GM12878 (cell line): ENCODE data around the gene GIT1. TPM values are rescaled to one million over a fixed set of nuclear protein-coding genes. Genes with fewer than 3 reads are reported as not detected.

Experiments used
- ATAC-seq: fragments of 200-7000 bp; cut with Tn5 transposase; 3 replicates; pipeline ENCODE4 v1.9.1; 2020; ENCODE audit warnings: mild to moderate bottlenecking, moderate library complexity
- BruUV-seq: library from RNA; stranded (reverse); fragments of 400-500 nt; replicated peaks from 2 replicates; lab custom pipeline; 2021; lab: Mats Ljungman, UMichigan
- CTCF ChIA-PET: fragments of 300-600 bp; sonication (Branson Sonifier 250); formaldehyde crosslinking; extraction: SDS; loops from one replicate; lab custom pipeline; 2021; ENCODE audit warnings: inconsistent platforms; lab: Yijun Ruan, JAX
- POLR2A ChIA-PET: fragments of 350-600 bp; formaldehyde crosslinking; extraction: SDS; loops from one replicate; lab custom pipeline; 2021; ENCODE audit warnings: inconsistent platforms; lab: Charles Lee
- RAD21 ChIA-PET: fragments of 300-600 bp; sonication (Branson Sonifier 250); formaldehyde crosslinking; loops from one replicate; lab custom pipeline; 2023; ENCODE audit warnings: antibody characterized with exemption; ENCODE audit not compliant: unreplicated experiment; lab: Charles Lee
- SMC1A ChIA-PET: fragments of 300-600 bp; sonication (Branson Sonifier 250); formaldehyde crosslinking; loops from one replicate; lab custom pipeline; 2023; ENCODE audit not compliant: unreplicated experiment, uncharacterized antibody; lab: Charles Lee
- DNase-seq: peaks from one replicate; pipeline ENCODE4 v3.0.0-alpha.2; 2011; ENCODE audit warnings: low read depth, low spot score
- FAIRE-seq: peaks from 3 replicates; lab custom pipeline; 2011; peaks lifted over from hg19 to GRCh38; lab: Jason Lieb, UNC
- H2AFZ ChIP-seq: 2 replicates; pipeline ENCODE4 v1.6.0; 2011; ENCODE audit warnings: low read depth, low read length, control low read depth; ENCODE audit not compliant: control insufficient read depth
- H3K27ac ChIP-seq: 2 replicates; pipeline ENCODE4 v1.5.1; 2011; ENCODE audit warnings: control low read depth; ENCODE audit not compliant: control insufficient read depth, insufficient read depth
- H3K27me3 ChIP-seq, 2 experiments: replicated peaks in 1 of 2; 2 replicates each; pipeline versions ENCODE4 v1.6.0 to v1.6.1; 2011; ENCODE audit warnings: low read length in 1 of 2; ENCODE audit not compliant: control insufficient read depth in 2 of 2, insufficient read depth in 2 of 2
- H3K36me3 ChIP-seq, 2 experiments: 2 replicates each; pipeline ENCODE4 v1.5.1; 2011; ENCODE audit warnings: low read length in 1 of 2; ENCODE audit not compliant: control insufficient read depth in 2 of 2, insufficient read depth in 2 of 2
- H3K4me1 ChIP-seq: 2 replicates; pipeline ENCODE4 v1.6.1; 2011; ENCODE audit warnings: mild to moderate bottlenecking, low read length, moderate library complexity, mixed read lengths; ENCODE audit not compliant: control insufficient read depth, insufficient read depth
- H3K4me2 ChIP-seq: 2 replicates; pipeline ENCODE4 v1.6.0; 2011; ENCODE audit warnings: control low read depth; ENCODE audit not compliant: control insufficient read depth, insufficient read depth
- H3K4me3 ChIP-seq: fragments of 200-600 bp; sonication (generic); 2 replicates; pipeline ENCODE4 v1.5.1; 2016
- H3K79me2 ChIP-seq: 2 replicates; pipeline ENCODE4 v1.6.0; 2011; ENCODE audit warnings: low read length; ENCODE audit not compliant: control insufficient read depth, insufficient read depth
- H3K9ac ChIP-seq: 2 replicates; pipeline ENCODE4 v1.8.0; 2011; ENCODE audit warnings: low read length, control low read depth, mixed read lengths; ENCODE audit not compliant: control insufficient read depth, insufficient read depth
- H3K9me3 ChIP-seq: replicated peaks from 3 replicates; pipeline ENCODE4 v1.5.1; 2011; ENCODE audit warnings: mild to moderate bottlenecking, low read length; ENCODE audit not compliant: control insufficient read depth, insufficient read depth
- H4K20me1 ChIP-seq: 2 replicates; pipeline ENCODE4 v1.6.0; 2011; ENCODE audit not compliant: control insufficient read depth, insufficient read depth
- CEBPZ ChIP-seq: fragments of 150-350 bp; IDR thresholded peaks from 2 replicates; pipeline ENCODE4 v1.6.1; 2016; ENCODE audit warnings: low read depth, low read length
- DPF2 ChIP-seq: fragments of 450-650 bp; IDR thresholded peaks from 2 replicates; pipeline ENCODE4 v1.6.1; 2017; ENCODE audit warnings: mild to moderate bottlenecking
- EP300 ChIP-seq, 2 experiments: fragments of 150-350 bp in 1 of 2; IDR thresholded peaks; 2 replicates each; pipeline ENCODE4 v1.6.1; 2011 to 2012; ENCODE audit warnings: low read depth in 2 of 2, low read length in 2 of 2, borderline replicate concordance in 1 of 2, improper control_type of control experiment in 1 of 2, inconsistent platforms in 1 of 2; ENCODE audit not compliant: control insufficient read depth in 1 of 2
- ESRRA ChIP-seq: IDR thresholded peaks from 2 replicates; pipeline ENCODE4 v1.6.1; 2012; ENCODE audit warnings: mild to moderate bottlenecking, low read length, improper control_type of control experiment
- HDAC6 ChIP-seq: fragments of 200-600 bp; sonication (generic); IDR thresholded peaks from one replicate; pipeline ENCODE4 v1.8.0; 2017; ENCODE audit warnings: antibody characterized with exemption; ENCODE audit not compliant: unreplicated experiment
- JUNB ChIP-seq: IDR thresholded peaks from 2 replicates; pipeline ENCODE4 v1.6.1; 2016; ENCODE audit warnings: antibody characterized with exemption, mild to moderate bottlenecking
- MLLT1 ChIP-seq: fragments of 450-650 bp; IDR thresholded peaks from 2 replicates; pipeline ENCODE4 v1.6.1; 2016; ENCODE audit warnings: mild to moderate bottlenecking
- NFYB ChIP-seq: IDR thresholded peaks from 2 replicates; pipeline ENCODE4 v1.6.1; 2011; ENCODE audit warnings: low read depth, mild to moderate bottlenecking, low read length, improper control_type of control experiment, moderate library complexity; ENCODE audit not compliant: insufficient read depth
- PAX5 ChIP-seq: IDR thresholded peaks from 2 replicates; pipeline ENCODE4 v1.6.1; 2011; ENCODE audit warnings: low read depth, low read length, borderline replicate concordance
- PML ChIP-seq: IDR thresholded peaks from 2 replicates; pipeline ENCODE4 v1.6.1; 2012; ENCODE audit warnings: low read length, inconsistent platforms
- POLR2A ChIP-seq: IDR thresholded peaks from 2 replicates; pipeline ENCODE4 v1.6.1; 2011; ENCODE audit warnings: low read depth, mild to moderate bottlenecking, low read length
- RUNX3 ChIP-seq: IDR thresholded peaks from 2 replicates; pipeline ENCODE4 v1.6.1; 2012; ENCODE audit warnings: low read length, inconsistent platforms
- SIN3A ChIP-seq: IDR thresholded peaks from 2 replicates; pipeline ENCODE4 v1.6.1; 2012; ENCODE audit warnings: low read depth, low read length, improper control_type of control experiment
- ZBTB11 ChIP-seq: fragments of 450-650 bp; formaldehyde crosslinking; IDR thresholded peaks from 2 replicates; pipeline ENCODE4 v1.5.0; 2022; ENCODE audit warnings: mild to moderate bottlenecking, missing genetic modification characterization
- ZNF384 ChIP-seq: IDR thresholded peaks from 2 replicates; pipeline ENCODE4 v1.6.1; 2012; ENCODE audit warnings: low read depth, mild to moderate bottlenecking, low read length, improper control_type of control experiment, borderline replicate concordance
- WGBS: methylation state at CpG from one replicate; pipeline ENCODE4 v1.1.6; 2016; ENCODE audit warnings: low lambda C conversion rate; ENCODE audit not compliant: insufficient replicate concordance, insufficient coverage; ENCODE audit errors: missing lambda C conversion rate; 5-methylcytosine and 5-hydroxymethylcytosine counted together
- in situ Hi-C: fragments of 300-500 bp; cut with MboI; formaldehyde crosslinking; loops from 9 replicates; pipeline ENCODE4 v1.14.3; 2018; ENCODE audit warnings: mixed read lengths
- intact Hi-C: fragments of 100-400 bp; cut with micrococcal nuclease; formaldehyde crosslinking; loops from one replicate; pipeline ENCODE4 v1.14.2; 2022; ENCODE audit not compliant: unreplicated experiment
- polyA plus RNA-seq, 11 experiments: library from polyadenylated mRNA; depleted of rRNA in 4 of 11; unstranded in 6 of 11; stranded (reverse) in 5 of 11; fragments of >200 nt; fragmentation: Nextera tagmentation in 4 of 11; fragmentation: Illumina TruSeq in 1 of 11; extraction: Ambion mirVana in 4 of 11; extraction: Trizol in 1 of 11; gene quantifications; 1 replicate in 1 of 11; 2 replicates in 10 of 11; pipeline versions ENCODE4 v1.2.1 to v1.2.3, GENCODE V29; 2011 to 2016; ENCODE audit warnings: inconsistent platforms in 2 of 11, missing spikeins in 2 of 11, low read depth in 1 of 11
- total RNA-seq, 4 experiments: library from RNA; depleted of rRNA in 3 of 4; stranded (reverse); fragments of >200 nt in 3 of 4; fragmentation: Illumina TruSeq in 1 of 4; extraction: Trizol in 1 of 4; gene quantifications; 2 replicates each; pipeline versions ENCODE4 v1.2.1 to v1.2.3, GENCODE V29; 2013 to 2021

GIT1 gene
- total and polyA plus RNA-seq, 10 of the 15 experiments (the other 5 are each of a cell fraction or from before 2014, with no cell fraction given), result 0.24 to 45.3 (median 20.9) TPM

DNA sequence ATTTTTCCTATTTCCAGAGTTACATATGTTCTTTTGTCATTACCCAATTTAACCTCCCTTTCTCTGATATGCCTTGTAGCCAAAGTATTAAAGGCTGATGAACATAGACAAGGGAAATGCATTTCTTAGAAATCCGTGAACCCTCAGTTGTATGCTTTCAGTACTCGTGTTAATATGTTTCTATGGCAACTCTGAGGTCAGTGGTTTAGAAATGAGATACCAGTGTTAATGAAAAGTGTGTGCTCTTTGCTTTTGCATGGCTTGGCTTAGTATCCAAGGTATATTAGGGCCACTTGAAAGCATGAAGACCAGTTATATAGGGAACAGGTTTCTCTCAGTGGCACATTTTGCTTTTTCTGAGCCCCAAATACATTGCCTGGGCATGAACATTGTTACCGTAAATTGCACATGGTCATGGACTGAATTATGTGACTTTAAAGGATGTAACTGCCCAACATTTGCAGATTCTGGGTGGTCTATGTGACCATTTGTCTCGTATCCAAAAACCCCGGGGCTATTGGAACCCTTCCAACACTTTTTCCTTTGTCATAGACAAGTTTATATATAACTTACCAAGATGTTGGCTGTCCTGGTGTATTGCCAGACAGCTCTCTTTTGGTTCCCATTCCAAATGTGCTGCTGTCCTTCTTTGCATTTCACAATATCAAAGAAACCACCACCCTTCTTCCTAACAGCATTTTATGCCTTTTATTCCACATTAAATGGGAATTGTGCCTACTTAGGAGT, 40.1 kb downstream of the GIT1 start:
- ChIA-PET POLR2A (interaction anchor here (0.6 to 1.0 kb wide), 2 partner anchors 12 to 30 kb away, joined by 3 to 5 read pairs; no protein-coding TSS in a partner anchor), RAD21 (interaction anchor here (1.1 kb wide), 2 partner anchors 13 to 180 kb away, joined by 3 to 5 read pairs; no protein-coding TSS in a partner anchor), SMC1A (interaction anchor here (1.0 to 1.8 kb wide), 2 partner anchors 11 to 180 kb away, joined by 4 to 5 read pairs; no protein-coding TSS in a partner anchor), CTCF (interaction anchor here (0.5 to 2.2 kb wide), 7 partner anchors 12 to 313 kb away, joined by 3 to 9 read pairs (median 4); no protein-coding TSS in a partner anchor)
- no peaks in the 10 kb centered on the region for H3K9me3 ChIP-seq
- H3K4me1 ChIP-seq, result peaks cover 9% of the 10 kb centered on the region; the same call in 1 of the 2 replicates
- H4K20me1 ChIP-seq, result no peaks in the 10 kb centered on the region
- no peak for FAIRE-seq
- no peaks in the 10 kb centered on the region for H3K79me2 ChIP-seq
- H2AFZ ChIP-seq, result no peak overlapping the region
- intact Hi-C loops, result no loop called here
- no peaks in the 10 kb centered on the region for H3K27me3 ChIP-seq
- no peak overlapping the region for H3K4me3 ChIP-seq
- 48% methylated on average over 5 of the region's 5 CpGs for WGBS
- H3K4me2 ChIP-seq, result no peak overlapping the region
- no peak for DNase-seq
- H3K36me3 ChIP-seq, result no peaks in the 10 kb centered on the region; a peak in 1 of 4 replicates
- in situ Hi-C loops, result no loop called here
- no peak overlapping the region for H3K9ac ChIP-seq
- no TSS peak for BruUV-seq
- no peak overlapping the region for H3K27ac ChIP-seq
- peak; percentile 92 for ATAC-seq
- TF ChIP-seq RUNX3, result peak; percentile 61; the same call in 1 of the 2 replicates
- peak; percentile 42; the same call in 1 of the 2 replicates for TF ChIP-seq JUNB
- TF ChIP-seq NFYB, result no peak
- TF ChIP-seq SIN3A, result no peak
- no peak for TF ChIP-seq CEBPZ
- TF ChIP-seq HDAC6, result no peak
- no peak for TF ChIP-seq ZNF384
- 0 out of 2 replicates have a peak, but pooled peaks have one; percentile 36 for TF ChIP-seq MLLT1
- TF ChIP-seq ZBTB11 (CRISPR knock-in tag), result no peak
- TF ChIP-seq PAX5, result no peak
- TF ChIP-seq ESRRA, result no peak
- no peak for TF ChIP-seq DPF2
- no peak for TF ChIP-seq POLR2A
- TF ChIP-seq EP300 (IDR thresholded peaks at IDR 0.05; ENCODE audit: borderline replicate concordance in 1 of 2, control insufficient read depth in 1 of 2, low read depth in 2 of 2, low read length in 2 of 2), result no peak
- no peak for TF ChIP-seq PML
